B cell (primary cell): ENCODE measurements around the gene SEMA4C. TPM values are rescaled to one million over a fixed set of nuclear protein-coding genes. Genes with fewer than 3 reads are reported as not detected.

Source experiments
- ATAC-seq: fragments of 200-7000 bp; cut with Tn5 transposase; one replicate; pipeline ENCODE4 v1.10.0; 2021; ENCODE audit warnings: low read depth, mild to moderate bottlenecking, moderate number of reproducible peaks, moderate library complexity
- CTCF ChIA-PET: fragments of 350-600 bp; sonication (Branson Sonifier 250); formaldehyde crosslinking; loops from one replicate; lab custom pipeline; 2021; ENCODE audit warnings: antibody characterized with exemption, inconsistent platforms; lab: Charles Lee
- POLR2A ChIA-PET: fragments of 350-600 bp; sonication (Branson Sonifier 250); formaldehyde crosslinking; loops from one replicate; lab custom pipeline; 2021; ENCODE audit warnings: antibody characterized with exemption; lab: Charles Lee
- DNase-seq: peaks from one replicate; pipeline ENCODE4 v3.0.0; 2013
- H2AFZ ChIP-seq: 2 replicates; pipeline ENCODE4 v1.6.1; 2012; ENCODE audit warnings: mild to moderate bottlenecking, low read depth, low read length; ENCODE audit not compliant: insufficient read depth, poor library complexity, severe bottlenecking
- H3K27ac ChIP-seq, 2 donors: 1 replicate in 1 of 2; 2 replicates in 1 of 2; pipeline ENCODE4 v1.5.1; 2012 to 2013; ENCODE audit warnings: low read length in 2 of 2, mild to moderate bottlenecking in 2 of 2, moderate library complexity in 1 of 2
- H3K27me3 ChIP-seq, 4 experiments: fragments of 200-600 bp in 1 of 4; sonication (generic) in 1 of 4; replicated peaks in 1 of 4; 1 replicate in 2 of 4; 2 replicates in 2 of 4; pipeline versions ENCODE4 v1.6.1 to v1.7.0; 2013 to 2016; ENCODE audit warnings: low read length in 3 of 4, mild to moderate bottlenecking in 2 of 4, mixed read lengths in 1 of 4, moderate library complexity in 1 of 4; ENCODE audit not compliant: insufficient read depth in 4 of 4, control insufficient read depth in 3 of 4; ENCODE audit errors: control extremely low read depth in 1 of 4
- H3K36me3 ChIP-seq, 2 experiments: replicated peaks in 1 of 2; 1 replicate in 1 of 2; 2 replicates in 1 of 2; pipeline versions ENCODE4 v1.6.1 to v1.7.1; 2013; ENCODE audit warnings: low read length in 1 of 2; ENCODE audit not compliant: insufficient read depth in 2 of 2, control insufficient read depth in 1 of 2; ENCODE audit errors: control extremely low read depth in 1 of 2, extremely low read depth in 1 of 2
- H3K4me1 ChIP-seq, 2 donors: fragments of 200-600 bp in 1 of 2; sonication (generic) in 1 of 2; 1 replicate in 1 of 2; 2 replicates in 1 of 2; pipeline versions ENCODE4 v1.5.1 to v1.6.1; 2013 to 2017; ENCODE audit warnings: low read length in 2 of 2; ENCODE audit not compliant: control insufficient read depth in 2 of 2, insufficient read depth in 2 of 2
- H3K4me2 ChIP-seq: replicated peaks from 2 replicates; pipeline ENCODE3; 2012; ENCODE audit warnings: mild to moderate bottlenecking, low read depth, low read length; ENCODE audit not compliant: poor library complexity, severe bottlenecking
- H3K4me3 ChIP-seq, 5 experiments: fragments of 200-600 bp in 1 of 5; sonication (generic) in 1 of 5; 1 replicate in 3 of 5; 2 replicates in 2 of 5; pipeline versions ENCODE4 v1.5.1 to v1.7.0; 2011 to 2016; ENCODE audit warnings: low read length in 4 of 5, mild to moderate bottlenecking in 4 of 5, low read depth in 2 of 5, control low read depth in 1 of 5, moderate library complexity in 1 of 5; ENCODE audit not compliant: insufficient read depth in 1 of 5; ENCODE audit errors: control extremely low read depth in 1 of 5, extremely low read depth in 1 of 5
- H3K79me2 ChIP-seq: fragments of 200-600 bp; sonication (generic); one replicate; pipeline ENCODE4 v1.6.0; 2016; ENCODE audit warnings: low read length; ENCODE audit not compliant: control insufficient read depth, insufficient read depth
- H3K9ac ChIP-seq: fragments of 200-600 bp; sonication (generic); 2 replicates; pipeline ENCODE4 v1.6.1; 2017; ENCODE audit warnings: mild to moderate bottlenecking, low read length, moderate library complexity
- H3K9me3 ChIP-seq, 3 donors: one replicate each; pipeline versions ENCODE4 v1.6.1 to v1.7.1; 2013; ENCODE audit warnings: low read length in 2 of 3; ENCODE audit not compliant: control insufficient read depth in 2 of 3, insufficient read depth in 1 of 3; ENCODE audit errors: control extremely low read depth in 1 of 3
- H4K20me1 ChIP-seq: 2 replicates; pipeline ENCODE4 v1.6.0; 2012; ENCODE audit warnings: mild to moderate bottlenecking, low read length; ENCODE audit not compliant: insufficient read depth, control insufficient read depth, poor library complexity, severe bottlenecking
- H3K27ac Mint-ChIP-seq: one replicate; pipeline ENCODE4 v1.8.0; 2021; ENCODE audit warnings: mixed read lengths
- H3K27me3 Mint-ChIP-seq: one replicate; pipeline ENCODE4 v1.8.0; 2021; ENCODE audit warnings: mixed read lengths
- H3K4me1 Mint-ChIP-seq: one replicate; pipeline ENCODE4 v1.8.0; 2021; ENCODE audit warnings: mixed read lengths
- H3K4me3 Mint-ChIP-seq: one replicate; pipeline ENCODE4 v1.8.0; 2021; ENCODE audit warnings: mixed read lengths
- H3K9me3 Mint-ChIP-seq: one replicate; pipeline ENCODE4 v1.8.0; 2022; ENCODE audit warnings: mixed read lengths; ENCODE audit not compliant: insufficient read depth
- EZH2 ChIP-seq: IDR thresholded peaks from 2 replicates; pipeline ENCODE4 v1.6.1; 2012; ENCODE audit warnings: borderline replicate concordance, low read depth, mild to moderate bottlenecking, moderate library complexity, low read length; ENCODE audit not compliant: insufficient read depth, poor library complexity, severe bottlenecking
- WGBS: methylation state at CpG from one replicate; pipeline ENCODE4 v1.1.5; 2013; ENCODE audit warnings: missing lambda C conversion rate; ENCODE audit not compliant: insufficient coverage; 5-methylcytosine and 5-hydroxymethylcytosine counted together
- intact Hi-C: fragments of 100-400 bp; cut with micrococcal nuclease; formaldehyde crosslinking; loops from one replicate; pipeline ENCODE4 v1.10.0; 2022
- polyA plus RNA-seq: library from polyadenylated mRNA; depleted of rRNA; stranded (reverse); fragments of >200 nt; gene quantifications from 2 replicates; pipeline ENCODE4 v1.2.3, GENCODE V29; 2012
- total RNA-seq, 2 donors: library from RNA; stranded (reverse); fragments of 120-200 nt in 1 of 2; gene quantifications; 1 replicate in 1 of 2; 2 replicates in 1 of 2; pipeline versions ENCODE4 v1.2.3 to v1.2.4, GENCODE V29; 2013 to 2022
- TF ChIP-seq, protein P1 (sequence below): fragments of 200-600 bp; IDR thresholded peaks from one replicate; pipeline ENCODE4 v1.8.0; 2022; ENCODE audit warnings: antibody characterized with exemption, mild to moderate bottlenecking

Gene SEMA4C
- total and polyA plus RNA-seq, 2 donors (not counting 1 experiment from before 2014, with no cell fraction given), result 0.28 to 0.94 TPM

DNA sequence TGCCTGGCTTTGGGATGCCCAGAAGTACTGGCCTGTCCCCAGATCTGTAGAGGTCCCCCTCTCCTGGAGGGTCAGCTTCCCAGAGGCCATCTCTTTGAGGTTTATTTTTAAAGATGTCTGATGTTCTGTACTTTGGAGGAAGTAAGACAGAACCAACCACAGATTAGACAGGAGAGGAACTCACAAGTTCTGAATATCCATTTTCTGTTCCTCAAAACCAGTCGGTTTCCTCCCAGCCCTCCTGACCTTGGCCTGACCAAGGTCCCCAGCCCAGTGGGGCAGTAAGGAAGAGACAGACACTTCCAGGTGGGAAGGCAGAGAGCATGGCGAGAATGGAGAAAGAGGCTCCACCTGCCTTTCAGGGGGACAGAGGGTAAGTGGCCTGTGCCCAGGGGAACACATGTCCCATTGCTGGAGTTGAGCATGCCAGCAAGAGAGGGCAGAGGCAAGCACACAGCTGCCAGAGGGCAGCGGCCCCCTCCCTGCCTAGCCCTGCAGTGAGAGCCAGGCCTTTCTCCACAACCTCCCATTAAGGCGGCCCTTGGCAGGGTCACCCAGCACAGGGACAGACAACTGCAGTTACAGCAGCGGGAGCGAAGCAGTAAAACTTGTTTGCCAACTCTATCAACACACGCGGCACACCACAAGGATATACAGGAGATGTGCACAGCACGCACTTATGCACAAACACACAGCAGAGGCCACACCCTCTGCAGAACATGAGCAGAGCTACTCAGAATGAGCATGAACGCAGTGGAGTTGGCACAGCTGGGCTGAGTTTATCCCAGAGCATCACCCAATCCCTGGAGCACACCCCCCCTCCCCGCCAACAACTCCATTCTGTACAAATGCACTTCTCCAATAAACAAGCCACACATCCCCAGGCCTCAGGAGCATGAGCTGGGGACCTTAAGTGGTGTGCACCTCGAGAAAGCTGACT, 18.5 kb upstream of the SEMA4C start:
- Histone ChIP-seq H3K9me3 (no peaks in the 10 kb centered on the region), H3K4me2 (peak overlapping the region; percentile 41), H3K9ac (no peak overlapping the region), H3K4me1 (peaks cover 14 to 19% of the 10 kb centered on the region in 2 donors), H3K4me3 (no peak overlapping the region), H2AFZ (no peak overlapping the region), H3K27ac (no peak overlapping the region), H4K20me1 (no peaks in the 10 kb centered on the region), H3K79me2 (no peaks in the 10 kb centered on the region), H3K27me3 (peaks cover 0 to 8% (median 0%) of the 10 kb centered on the region in 4 experiments), H3K36me3 (no peaks in the 10 kb centered on the region)
- WGBS, result 78% methylated on average over 12 of the region's 12 CpGs
- no peak for ATAC-seq
- no peak overlapping the region for H3K27ac Mint-ChIP-seq
- POLR2A ChIA-PET, result no interaction called here
- H3K27me3 Mint-ChIP-seq, result no peaks in the 10 kb centered on the region
- intact Hi-C loops, result no loop called here
- TF ChIP-seq, protein P1, sequence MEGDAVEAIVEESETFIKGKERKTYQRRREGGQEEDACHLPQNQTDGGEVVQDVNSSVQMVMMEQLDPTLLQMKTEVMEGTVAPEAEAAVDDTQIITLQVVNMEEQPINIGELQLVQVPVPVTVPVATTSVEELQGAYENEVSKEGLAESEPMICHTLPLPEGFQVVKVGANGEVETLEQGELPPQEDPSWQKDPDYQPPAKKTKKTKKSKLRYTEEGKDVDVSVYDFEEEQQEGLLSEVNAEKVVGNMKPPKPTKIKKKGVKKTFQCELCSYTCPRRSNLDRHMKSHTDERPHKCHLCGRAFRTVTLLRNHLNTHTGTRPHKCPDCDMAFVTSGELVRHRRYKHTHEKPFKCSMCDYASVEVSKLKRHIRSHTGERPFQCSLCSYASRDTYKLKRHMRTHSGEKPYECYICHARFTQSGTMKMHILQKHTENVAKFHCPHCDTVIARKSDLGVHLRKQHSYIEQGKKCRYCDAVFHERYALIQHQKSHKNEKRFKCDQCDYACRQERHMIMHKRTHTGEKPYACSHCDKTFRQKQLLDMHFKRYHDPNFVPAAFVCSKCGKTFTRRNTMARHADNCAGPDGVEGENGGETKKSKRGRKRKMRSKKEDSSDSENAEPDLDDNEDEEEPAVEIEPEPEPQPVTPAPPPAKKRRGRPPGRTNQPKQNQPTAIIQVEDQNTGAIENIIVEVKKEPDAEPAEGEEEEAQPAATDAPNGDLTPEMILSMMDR, result no peak
- TF ChIP-seq EZH2, result no peak
- DNase-seq, result peak; percentile 50
- peaks cover 21% of the 10 kb centered on the region for H3K4me1 Mint-ChIP-seq
- no peaks in the 10 kb centered on the region for H3K9me3 Mint-ChIP-seq
- CTCF ChIA-PET, result interaction anchor here (1.2 kb wide), 1 partner anchor 31 kb away, joined by 3 read pairs; the partner anchor contains the start of gene ANKRD39
- no peak overlapping the region for H3K4me3 Mint-ChIP-seq
